GM19099 (cell line): ENCODE results near the gene AKT3.

Experiments
- POLR2A ChIP-seq: IDR thresholded peaks from 3 replicates; pipeline ENCODE4 v1.6.1; 2011; ENCODE audit warnings: low read depth; ENCODE audit not compliant: insufficient read length; ENCODE audit errors: extremely low read depth

Gene AKT3

DNA sequence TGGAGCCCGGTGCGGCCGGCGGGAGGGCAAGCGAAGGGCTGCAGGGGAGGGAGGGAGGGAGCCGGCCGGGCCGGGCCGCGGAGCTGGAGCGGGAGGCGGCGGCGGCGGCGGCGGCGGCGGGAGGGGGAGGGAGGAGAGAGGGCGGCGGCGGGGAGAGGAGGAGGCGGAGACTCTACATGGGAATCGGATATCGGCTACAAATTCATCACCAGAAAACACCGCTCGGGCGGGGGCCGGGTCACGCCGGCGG is at the start of gene AKT3:
Gene AKT3, minus strand, starts transcription at position 42 of the 250 bp plus-strand sequence. CDS start 7,073 bp downstream, outside the sequence.
- TF ChIP-seq POLR2A = no peak

DNA sequence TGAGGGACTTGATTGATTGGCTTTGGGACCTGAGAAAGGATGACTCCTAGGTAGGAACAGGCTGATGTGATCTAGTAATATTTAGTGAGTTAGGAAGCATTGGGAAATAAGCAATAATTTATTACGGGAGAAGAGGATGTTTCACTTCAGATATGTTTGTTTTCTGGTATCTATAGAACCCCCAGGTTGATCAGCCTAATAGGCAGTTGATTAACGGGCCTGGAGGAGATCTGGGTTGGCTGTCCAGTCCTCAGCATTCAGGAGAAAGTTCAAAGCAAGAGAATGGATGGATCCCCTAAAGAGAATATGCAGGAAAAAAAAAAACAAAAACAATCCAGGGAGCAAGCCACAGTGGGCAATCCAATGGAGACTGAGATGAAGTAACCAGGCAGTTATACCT is 48.2 kb upstream of the AKT3 start:
- TF ChIP-seq POLR2A = no peak

DNA sequence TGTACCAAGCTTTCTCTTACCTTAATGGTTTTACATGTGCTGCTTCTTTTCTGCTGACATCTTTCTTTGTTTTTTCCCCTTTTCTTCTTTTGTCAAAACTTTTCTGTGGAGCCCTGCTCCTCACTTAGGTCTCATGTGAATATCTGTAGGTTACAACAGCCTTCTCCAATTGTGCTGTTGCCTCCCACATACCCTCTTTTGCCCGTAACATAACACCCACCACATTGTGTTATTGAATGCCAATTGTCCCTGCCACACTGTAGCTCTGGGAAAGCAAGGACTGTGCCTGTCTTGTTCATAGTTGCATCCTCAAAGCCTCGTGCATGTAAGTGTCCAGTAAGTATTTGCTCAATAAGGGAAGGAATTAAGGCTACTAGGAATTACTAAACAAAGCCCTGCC is 46.3 kb upstream of the AKT3 start:
- no peak for TF ChIP-seq POLR2A

DNA sequence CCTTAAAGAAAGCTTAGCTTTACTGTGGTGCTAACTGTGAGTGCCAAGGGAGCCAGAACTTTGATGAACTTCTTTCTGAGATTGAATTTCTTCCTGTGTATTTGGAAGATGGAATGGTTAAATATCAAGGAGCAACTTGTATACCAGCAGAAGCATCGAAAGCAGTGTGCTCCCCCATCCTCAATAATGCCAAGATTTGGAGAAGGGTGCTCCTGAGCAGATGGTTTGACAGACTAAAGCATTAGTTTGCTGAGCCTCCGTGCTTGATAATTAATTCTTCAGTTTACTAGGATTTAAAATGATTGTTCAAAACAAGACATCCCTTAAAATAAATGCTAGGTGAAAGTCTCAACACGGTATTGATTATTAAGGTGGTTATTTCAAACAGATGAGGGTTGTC is 42.4 kb upstream of the AKT3 start:
- no peak for TF ChIP-seq POLR2A

DNA sequence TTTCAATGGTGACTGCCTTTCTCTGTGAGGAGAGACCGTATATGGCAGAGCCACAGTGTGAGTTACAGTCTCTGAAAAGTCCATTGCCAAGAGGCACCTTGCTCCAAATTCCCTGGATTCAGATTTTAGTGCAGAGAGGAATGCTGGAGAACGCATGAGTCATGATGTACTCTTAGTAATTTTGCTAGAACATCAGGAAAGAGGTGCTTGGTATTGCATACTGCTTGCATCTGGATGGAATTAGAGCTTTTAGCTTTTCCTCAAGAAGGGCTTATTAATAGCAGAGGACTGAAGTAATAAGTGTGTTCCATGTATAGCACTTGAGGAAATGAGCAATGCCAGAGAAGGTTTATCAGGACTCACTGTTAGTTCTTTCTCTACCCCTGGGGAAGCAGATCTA is 40.5 kb upstream of the AKT3 start:
- TF ChIP-seq POLR2A = no peak

DNA sequence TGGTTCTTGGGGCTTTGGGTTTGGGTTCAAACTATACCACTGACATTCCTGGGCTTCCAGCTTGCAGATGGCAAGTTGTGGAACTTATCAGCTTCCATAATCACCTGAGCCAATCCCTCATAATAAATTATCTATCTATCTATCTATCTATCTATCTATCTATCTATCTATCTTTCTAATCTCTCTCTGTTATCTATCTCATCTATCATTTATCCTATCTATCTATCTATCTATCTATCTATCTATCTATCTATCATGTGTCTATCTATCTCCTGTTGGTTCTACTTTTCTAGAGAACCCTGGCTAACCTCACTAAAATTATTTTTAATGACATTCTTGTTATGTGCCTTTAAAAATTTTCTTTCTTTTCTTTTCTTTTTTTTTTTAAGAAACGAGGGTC is 35.8 kb upstream of the AKT3 start:
- no peak for TF ChIP-seq POLR2A

DNA sequence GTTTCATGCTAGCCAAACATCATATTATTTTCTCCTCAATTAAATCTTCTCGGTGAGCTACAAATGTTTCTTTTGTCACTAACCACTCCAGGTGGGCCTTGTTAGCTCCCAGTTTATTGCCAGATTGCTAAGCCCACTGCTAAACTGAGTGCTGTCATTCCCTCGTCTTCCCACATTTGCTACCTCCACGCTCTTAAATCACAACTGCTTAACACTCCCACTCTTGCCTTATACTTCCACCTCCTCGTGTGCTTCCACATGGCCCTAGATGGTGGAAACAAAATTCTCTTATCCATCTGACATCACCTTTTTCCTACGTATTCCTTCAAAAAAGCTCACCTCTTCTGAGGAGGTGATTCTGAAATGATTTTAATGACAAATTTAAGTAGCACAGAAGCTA is 34.6 kb upstream of the AKT3 start:
- no peak for TF ChIP-seq POLR2A

DNA sequence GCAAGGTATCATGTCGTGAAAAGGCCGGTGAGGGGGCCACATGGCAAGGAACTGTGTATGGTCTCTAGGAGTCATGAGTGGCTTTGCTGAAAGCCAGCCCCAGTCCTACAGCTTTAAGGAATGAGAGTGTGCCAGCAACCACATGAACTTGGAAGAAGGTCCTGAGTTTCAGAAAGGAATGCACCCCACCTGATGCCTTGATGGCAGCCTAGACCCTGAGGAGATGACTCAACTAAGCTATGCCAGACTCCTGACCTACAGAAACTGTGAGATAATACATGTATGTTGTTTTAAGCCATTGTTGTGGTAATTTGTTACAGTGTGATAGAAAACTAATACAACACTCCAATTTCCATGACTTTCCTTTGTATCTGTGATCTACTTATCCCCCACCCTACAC is 33.5 kb upstream of the AKT3 start:
- TF ChIP-seq POLR2A = no peak

DNA sequence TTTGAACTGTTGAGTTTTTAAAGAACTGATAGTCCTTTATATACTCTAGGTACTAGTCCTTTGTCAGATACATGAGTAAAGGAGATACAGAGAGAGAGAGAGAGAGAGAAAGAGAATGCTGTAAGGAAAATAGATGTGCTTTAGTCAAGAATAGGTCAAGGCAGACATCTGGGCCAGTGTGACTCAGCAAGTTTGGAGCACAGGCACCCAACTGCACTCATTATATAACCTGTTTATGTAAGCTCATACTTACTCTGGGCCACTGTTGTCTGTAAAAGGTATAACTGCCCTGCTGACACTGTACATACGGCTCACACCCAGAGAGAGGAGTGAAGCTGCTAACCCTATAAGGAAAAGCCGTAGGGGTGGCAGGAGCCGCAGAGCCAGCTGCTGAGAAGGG is 32.2 kb upstream of the AKT3 start:
- no peak for TF ChIP-seq POLR2A

DNA sequence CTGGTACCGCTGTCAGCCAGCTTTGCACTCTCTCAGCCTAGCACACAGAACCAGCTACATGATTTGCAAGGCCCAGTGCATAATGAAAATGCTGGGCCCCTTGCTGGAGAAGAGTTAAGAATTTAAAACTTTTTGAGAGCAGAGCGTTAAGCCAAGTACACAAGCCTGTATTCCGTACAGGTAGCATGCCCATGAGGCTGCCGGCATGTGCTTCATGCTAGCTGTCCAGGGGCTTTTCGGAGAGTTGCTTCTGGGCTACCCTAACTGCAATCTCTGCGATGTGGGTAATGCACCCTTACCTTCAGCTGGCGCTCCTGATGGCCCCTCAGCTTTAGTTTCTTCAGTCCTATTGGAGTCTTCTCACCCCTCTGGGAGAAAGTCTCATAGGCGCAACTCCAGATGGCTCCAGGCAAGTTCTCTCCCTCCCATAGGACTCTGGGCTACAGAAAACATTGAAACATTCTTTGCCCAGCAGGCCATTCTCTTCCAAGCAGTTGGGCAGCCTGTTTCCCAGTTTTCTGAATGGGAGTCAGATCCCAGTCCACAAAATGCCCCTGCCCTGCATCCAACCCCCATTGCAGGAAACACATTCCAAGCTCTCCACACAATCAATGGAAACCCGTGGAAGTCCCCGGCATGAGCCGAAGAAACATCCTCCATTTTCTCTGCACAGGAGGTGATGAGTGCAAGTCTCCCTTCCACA is 5.7 kb upstream of the AKT3 start:
- TF ChIP-seq POLR2A = no peak

DNA sequence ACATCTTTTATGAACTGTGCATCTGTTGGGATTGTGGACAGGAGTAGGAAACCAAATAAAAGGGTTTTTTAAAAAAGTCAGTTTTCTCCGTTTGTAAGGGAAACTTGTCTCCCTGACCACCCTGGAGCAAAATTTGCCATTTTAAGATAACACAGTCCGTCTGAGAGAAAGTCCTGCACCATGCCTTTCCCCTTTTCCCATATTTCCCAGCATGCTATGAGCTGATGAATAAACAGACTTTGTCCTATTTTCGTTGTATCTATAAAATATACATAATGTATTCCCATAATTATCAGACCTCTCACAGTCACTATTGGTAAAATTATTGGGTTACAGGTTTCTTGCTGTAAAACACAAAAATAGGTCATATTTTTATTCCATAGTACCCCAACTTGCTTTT is 1.7 kb upstream of the AKT3 start:
- TF ChIP-seq POLR2A = no peak

DNA sequence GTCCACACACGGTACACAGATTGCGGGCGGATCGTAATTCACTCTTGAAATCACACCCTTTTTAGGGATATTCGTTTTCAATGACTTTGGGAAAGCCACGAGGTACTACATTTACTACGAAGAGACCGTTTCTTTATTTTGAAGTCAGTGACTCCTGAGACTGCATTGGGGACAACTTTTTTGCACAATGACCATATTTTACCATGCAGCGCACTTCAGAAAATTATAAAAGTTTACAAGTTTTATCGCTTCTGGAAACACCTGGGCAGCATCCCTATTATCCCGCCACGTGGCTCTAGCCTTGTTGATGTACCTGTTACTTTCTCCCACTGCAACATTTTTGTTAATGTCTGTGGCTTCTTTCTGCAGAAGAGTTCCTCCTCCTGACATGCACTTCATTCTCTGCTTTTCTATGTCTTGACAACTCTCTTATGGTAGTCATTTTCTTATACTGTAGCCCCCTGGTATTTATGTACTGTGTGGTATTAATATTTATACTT is 1.3 kb upstream of the AKT3 start:
- TF ChIP-seq POLR2A = no peak

DNA sequence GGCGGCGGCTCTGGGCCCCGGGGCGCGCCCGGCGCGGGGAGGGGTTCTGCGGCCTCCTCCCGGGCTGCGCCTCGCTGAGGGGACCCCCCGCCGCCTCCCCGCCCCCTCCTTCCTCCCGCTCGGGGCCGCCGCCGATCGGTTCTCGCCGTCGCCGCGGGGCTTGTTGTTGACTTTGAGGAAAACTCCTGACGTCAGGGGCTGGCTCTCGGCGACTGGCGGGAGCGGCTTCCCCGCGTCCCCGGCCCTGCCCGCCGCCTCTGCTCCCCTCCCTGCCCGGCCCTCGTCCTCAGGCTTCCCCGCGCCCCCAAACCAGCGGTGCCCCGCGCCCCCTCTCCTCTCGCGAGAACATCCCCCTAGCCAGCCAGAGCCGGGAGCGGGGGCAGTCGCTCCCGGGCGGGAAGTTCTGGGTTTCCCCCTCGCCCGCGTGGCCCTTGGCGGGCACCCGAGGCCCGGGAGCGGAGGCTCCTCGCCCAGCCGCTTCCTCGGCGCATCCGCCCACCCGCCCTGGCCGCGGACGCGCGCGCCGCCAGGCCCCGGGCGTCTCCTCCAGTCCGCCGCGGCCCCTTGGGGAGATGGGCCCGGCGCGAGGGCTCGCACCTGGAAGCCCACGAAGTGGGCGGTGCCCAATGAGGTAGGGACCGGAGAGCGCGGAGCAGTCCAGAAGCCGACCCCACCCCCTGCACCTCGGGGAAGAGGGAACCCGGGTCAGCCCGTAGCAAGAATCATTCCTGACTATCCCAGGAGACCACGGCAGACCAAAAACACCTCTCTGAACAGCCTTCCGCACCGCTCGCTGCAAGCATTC is 611 bp upstream of the AKT3 start:
- peak; percentile 55 for TF ChIP-seq POLR2A

DNA sequence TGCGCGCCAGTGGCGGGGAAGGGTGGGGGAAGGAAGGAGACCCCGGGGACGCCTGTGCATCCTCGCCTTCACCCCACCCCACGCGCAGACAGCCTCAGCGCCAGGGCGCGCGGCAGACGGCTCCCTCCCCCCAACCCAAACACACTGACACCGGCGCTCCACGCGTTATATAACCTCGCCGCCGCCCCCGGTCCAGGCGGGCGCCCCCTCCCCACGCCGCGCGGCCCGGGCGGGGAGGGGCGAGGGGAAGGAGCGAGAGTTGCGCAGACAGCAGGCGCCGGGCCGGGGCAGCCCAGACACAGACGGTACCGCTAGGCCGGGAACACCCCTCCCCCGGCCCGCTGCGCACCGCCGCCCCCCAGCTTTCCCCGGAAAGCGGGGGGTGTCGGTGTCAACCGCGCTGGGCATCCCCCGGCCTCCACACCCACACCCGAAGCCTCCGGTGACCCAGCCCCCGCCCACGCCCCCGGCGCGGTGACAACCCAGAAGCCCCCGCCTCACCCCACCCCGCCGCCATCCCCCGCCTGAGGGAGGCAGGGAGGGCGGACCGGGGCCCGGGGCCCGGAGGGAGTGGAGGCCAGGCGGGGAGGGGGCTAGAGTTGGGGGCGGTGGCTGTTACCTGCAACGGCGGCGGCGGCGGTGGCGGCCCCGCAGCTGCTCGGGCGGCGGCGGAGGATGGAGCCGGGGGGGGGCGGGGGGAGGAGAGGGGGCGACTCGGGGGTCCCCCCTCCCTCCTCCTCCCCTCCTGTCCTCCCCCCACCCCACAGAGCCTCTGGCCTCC is 432 bp downstream of the AKT3 start:
- TF ChIP-seq POLR2A = no peak

DNA sequence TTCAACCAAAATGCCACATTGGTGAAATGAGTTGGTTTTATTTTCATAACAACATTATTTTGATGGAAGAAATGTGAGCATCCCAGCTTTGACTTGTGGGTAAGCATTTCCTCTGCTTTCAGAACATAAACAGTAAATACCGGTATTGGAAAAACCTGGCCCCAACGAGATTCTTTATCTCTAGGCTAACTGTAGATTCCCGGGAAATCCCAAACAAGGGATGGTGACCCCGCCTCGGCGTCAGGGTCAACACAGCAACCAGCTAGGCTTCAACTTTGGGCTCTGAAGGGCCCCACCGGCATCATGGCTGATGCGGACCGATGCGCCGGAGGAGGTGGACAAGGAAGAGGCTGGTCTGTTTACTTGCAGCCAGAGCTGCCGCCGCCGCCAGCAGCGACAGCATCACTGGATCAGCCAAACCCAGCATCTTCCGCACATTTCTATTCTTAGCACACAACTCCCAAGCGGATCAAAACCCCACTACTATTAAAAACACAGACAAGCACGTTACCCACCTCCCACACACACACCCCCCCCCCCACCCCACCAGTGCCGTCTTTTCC is 1.1 kb downstream of the AKT3 start:
- no peak for TF ChIP-seq POLR2A
